MM.1S (cell line): ENCODE data around the gene DLL4.
A peak's percentile ranks its signal among the peaks of the same experiment; 100 is the strongest.
"Not testable (repeated sequence)": the region's sequence is repeated elsewhere in the genome, so short reads cannot be mapped to it uniquely, and the experiment has no call there.

Source experiments
- DNase-seq: peaks from one replicate; pipeline ENCODE4 v3.0.0-alpha.2; 2015
- H2AFZ ChIP-seq: fragments of 300-600 bp; sonication (generic); 2 replicates; pipeline ENCODE4 v1.6.0; 2016; ENCODE audit warnings: antibody characterized with exemption, low read length
- H3F3A ChIP-seq: fragments of 300-600 bp; sonication (generic); 2 replicates; pipeline ENCODE4 v1.6.1; 2016; ENCODE audit warnings: mild to moderate bottlenecking, antibody characterized with exemption, low read length, moderate library complexity, mixed read lengths; ENCODE audit not compliant: insufficient read depth
- H3K27ac ChIP-seq: fragments of 300-600 bp; sonication (generic); 2 replicates; pipeline ENCODE4 v1.5.1; 2016; ENCODE audit warnings: mild to moderate bottlenecking, low read length
- H3K27me3 ChIP-seq: fragments of 300-600 bp; sonication (generic); replicated peaks from 2 replicates; pipeline ENCODE4 v1.6.0; 2016; ENCODE audit warnings: low read length; ENCODE audit not compliant: insufficient read depth
- H3K36me3 ChIP-seq: fragments of 300-600 bp; sonication (generic); replicated peaks from 2 replicates; pipeline ENCODE4 v1.6.1; 2016; ENCODE audit warnings: mild to moderate bottlenecking, low read length, mixed read lengths; ENCODE audit not compliant: insufficient read depth
- H3K4me1 ChIP-seq: fragments of 300-600 bp; sonication (generic); 2 replicates; pipeline ENCODE4 v1.6.1; 2016; ENCODE audit warnings: low read length, mixed read lengths
- H3K4me2 ChIP-seq: fragments of 300-600 bp; sonication (generic); 2 replicates; pipeline ENCODE4 v1.6.0; 2016; ENCODE audit warnings: low read depth, low read length
- H3K4me3 ChIP-seq: fragments of 300-600 bp; sonication (generic); 2 replicates; pipeline ENCODE4 v1.5.1; 2016; ENCODE audit warnings: low read length, mixed read lengths
- H3K79me2 ChIP-seq: fragments of 300-600 bp; sonication (generic); 2 replicates; pipeline ENCODE4 v1.6.1; 2016; ENCODE audit warnings: mixed run types, low read length, mixed read lengths
- H3K9ac ChIP-seq: fragments of 300-600 bp; sonication (generic); 2 replicates; pipeline ENCODE4 v1.6.1; 2016; ENCODE audit warnings: low read length, mixed read lengths
- H3K9me2 ChIP-seq: fragments of 300-600 bp; sonication (generic); replicated peaks from 2 replicates; pipeline ENCODE4 v1.6.1; 2016; ENCODE audit warnings: mild to moderate bottlenecking, low read length, mixed read lengths; ENCODE audit not compliant: insufficient read depth
- H3K9me3 ChIP-seq: fragments of 300-600 bp; sonication (generic); replicated peaks from 2 replicates; pipeline ENCODE4 v1.6.1; 2016; ENCODE audit warnings: mild to moderate bottlenecking, low read length, mixed read lengths; ENCODE audit not compliant: insufficient read depth
- H4K20me1 ChIP-seq: fragments of 300-600 bp; sonication (generic); 2 replicates; pipeline ENCODE4 v1.6.1; 2016; ENCODE audit warnings: mild to moderate bottlenecking, low read length, moderate library complexity, mixed read lengths; ENCODE audit not compliant: insufficient read depth
- CTCF ChIP-seq: fragments of 300-600 bp; sonication (generic); IDR thresholded peaks from 2 replicates; pipeline ENCODE4 v1.5.1; 2016; ENCODE audit warnings: antibody characterized with exemption, low read length, mixed read lengths
- EZH2 ChIP-seq: fragments of 300-600 bp; sonication (generic); optimal IDR thresholded peaks from 2 replicates; pipeline ENCODE3; 2017; ENCODE audit warnings: low read depth, mild to moderate bottlenecking, antibody characterized with exemption, low read length, mixed read lengths
- EZH2phosphoT487 ChIP-seq: fragments of 300-600 bp; sonication (generic); IDR thresholded peaks from 2 replicates; pipeline ENCODE4 v1.6.1; 2018; ENCODE audit warnings: antibody characterized with exemption, low read length

Gene DLL4

GRCh38 chr15:40952301-40952900, 23.3 kb downstream of the DLL4 start:
- no peaks in the 10 kb centered on the region for H4K20me1 ChIP-seq
- peaks cover 7% of the 10 kb centered on the region; the same call in 1 of the 2 replicates for H3K4me1 ChIP-seq
- H3K79me2 ChIP-seq, result peaks cover 11% of the 10 kb centered on the region; the same call in 1 of the 2 replicates
- no peaks in the 10 kb centered on the region for H3K36me3 ChIP-seq
- no peak for TF ChIP-seq CTCF
- TF ChIP-seq EZH2phosphoT487, result no peak
- no peak for TF ChIP-seq EZH2
- H3K9me2 ChIP-seq, result no peaks in the 10 kb centered on the region
- H3K9ac ChIP-seq, result peak overlapping the region; percentile 91
- peak overlapping the region; percentile 93 for H3K4me2 ChIP-seq
- H3K27ac ChIP-seq, result peak overlapping the region; percentile 76
- H3K4me3 ChIP-seq, result peak overlapping the region; percentile 87
- H2AFZ ChIP-seq, result peak overlapping the region; percentile 77
- no peak for DNase-seq
- H3K27me3 ChIP-seq, result no peaks in the 10 kb centered on the region
- no peaks in the 10 kb centered on the region for H3K9me3 ChIP-seq
- H3F3A ChIP-seq, result no peaks in the 10 kb centered on the region

GRCh38 chr15:40952901-40953712, 24.0 kb downstream of the DLL4 start, which contains the start of gene CHAC1:
TSS of gene CHAC1 (plus strand) at chr15:40953471. CDS start at chr15:40953584, 113 bp downstream.
- Histone ChIP-seq H2AFZ (peak within 1 kb of the TSS; percentile 82), H3K4me3 (peak within 1 kb of the TSS; percentile 87), H3F3A (no peaks in the 10 kb centered on the region), H3K79me2 (peaks cover 11% of the 10 kb centered on the region; the same call in 1 of the 2 replicates), H3K9ac (peak within 1 kb of the TSS; percentile 91), H4K20me1 (no peaks in the 10 kb centered on the region), H3K9me3 (no peaks in the 10 kb centered on the region), H3K27ac (peak within 1 kb of the TSS; percentile 76), H3K36me3 (no peaks in the 10 kb centered on the region), H3K9me2 (no peaks in the 10 kb centered on the region), H3K27me3 (no peaks in the 10 kb centered on the region), H3K4me1 (peaks cover 7% of the 10 kb centered on the region; the same call in 1 of the 2 replicates), H3K4me2 (peak within 1 kb of the TSS; percentile 93)
- DNase-seq, result peak; percentile 97
- TF ChIP-seq EZH2 (no peak), CTCF (0 out of 2 replicates have a peak, but pooled peaks have one; percentile 0), EZH2phosphoT487 (no peak)

- no peaks in the 10 kb centered on the region for H3K9me2 ChIP-seq
- no peaks in the 10 kb centered on the region for H4K20me1 ChIP-seq
- no peaks in the 10 kb centered on the region for H3K9me3 ChIP-seq
- H3K27ac ChIP-seq, result no peak overlapping the region
- H3K4me3 ChIP-seq, result peak overlapping the region; percentile 87
- no peaks in the 10 kb centered on the region for H3K27me3 ChIP-seq
- peak overlapping the region; percentile 82 for H2AFZ ChIP-seq
- H3F3A ChIP-seq, result no peaks in the 10 kb centered on the region
- peak overlapping the region; percentile 93 for H3K4me2 ChIP-seq
- peaks cover 7% of the 10 kb centered on the region; the same call in 1 of the 2 replicates for H3K4me1 ChIP-seq
- no peak for TF ChIP-seq CTCF
- no peak for TF ChIP-seq EZH2phosphoT487
- no peak for TF ChIP-seq EZH2
- H3K79me2 ChIP-seq, result peaks cover 11% of the 10 kb centered on the region; the same call in 1 of the 2 replicates
- peak overlapping the region; percentile 58; the same call in 1 of the 2 replicates for H3K9ac ChIP-seq
- no peak for DNase-seq
- no peaks in the 10 kb centered on the region for H3K36me3 ChIP-seq
Observed at GRCh38 chr15:40953713-40954074, 24.6 kb downstream of the DLL4 start.

DNA sequence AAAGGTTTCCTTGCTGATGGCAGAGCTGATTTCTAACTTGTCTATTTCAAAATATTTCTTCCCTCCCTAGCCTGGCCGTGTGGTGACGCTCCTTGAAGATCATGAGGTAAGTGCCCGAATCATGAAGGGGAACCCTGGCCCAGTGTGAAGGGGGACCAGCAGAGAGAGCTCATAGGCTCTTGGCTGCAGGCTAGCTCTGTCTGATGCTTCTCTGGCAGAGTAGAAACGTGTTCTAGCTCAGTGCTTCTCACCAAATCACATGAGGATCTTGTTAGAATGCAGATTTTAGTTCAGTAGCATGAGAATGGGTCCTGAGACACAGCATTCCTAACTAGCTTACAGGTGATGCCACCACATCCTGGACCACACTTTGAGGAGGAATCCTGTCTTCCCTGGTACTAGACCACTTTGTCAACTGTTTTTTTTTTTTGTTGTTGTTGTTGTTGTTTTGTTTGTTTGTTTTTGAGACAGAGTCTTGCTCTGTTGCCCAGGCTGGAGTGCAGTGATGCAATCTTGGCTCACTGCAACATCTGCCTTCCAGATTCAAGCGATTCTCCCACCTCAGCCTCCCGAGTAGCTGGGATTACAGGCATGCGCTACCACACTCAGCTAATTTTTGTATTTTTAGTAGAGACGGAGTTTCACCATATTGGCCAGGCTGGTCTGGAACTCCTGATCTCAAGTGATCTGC, 25.2 kb downstream of the DLL4 start:
- Histone ChIP-seq H3K4me2 (peak overlapping the region; percentile 93), H3K4me3 (peak overlapping the region; percentile 87), H2AFZ (0 out of 2 replicates have a peak overlapping the region, but pooled peaks have one; percentile 82), H3K9ac (peak overlapping the region; percentile 58; the same call in 1 of the 2 replicates), H3K79me2 (peaks cover 11% of the 10 kb centered on the region; the same call in 1 of the 2 replicates)
- H3K27me3 ChIP-seq, H3K9me3 ChIP-seq, H3F3A ChIP-seq, DNase-seq, H3K9me2 ChIP-seq, H3K36me3 ChIP-seq, H3K27ac ChIP-seq, H4K20me1 ChIP-seq, H3K4me1 ChIP-seq: not testable (repeated sequence)
